Umbilical cord (tissue), 1 donor: Measurements from ENCODE around the gene SMOC1. TPM values are rescaled to one million over a fixed set of nuclear protein-coding genes. Genes with fewer than 3 reads are reported as not detected.

Source experiments
- total RNA-seq: library from RNA; depleted of rRNA; stranded (reverse); fragments of >200 nt; gene quantifications from one replicate; pipeline ENCODE4 v1.2.3, GENCODE V29; 2014; ENCODE audit warnings: low replicate concordance; ENCODE audit not compliant: insufficient read depth

Gene SMOC1
- total RNA-seq, 1 donor from 2014 or later, result 17.6 TPM

Other genes starting within 250 kb of the SMOC1 start
- gene SRSF5, start 112.3 kb upstream of the SMOC1 start, total RNA-seq, result 218 TPM
- 2.4 TPM for gene SLC10A1, start 82.2 kb upstream of the SMOC1 start, total RNA-seq